HUES6 (cell line): ENCODE data around the gene MYLK4.

Experiments
- H3K27ac ChIP-seq: 2 replicates; pipeline ENCODE4 v1.7.0; 2013; ENCODE audit warnings: low read depth, mild to moderate bottlenecking, low read length, inconsistent platforms
- H3K27me3 ChIP-seq: 2 replicates; pipeline ENCODE4 v1.6.1; 2013; ENCODE audit warnings: low read length; ENCODE audit not compliant: control insufficient read depth, insufficient read depth
- H3K36me3 ChIP-seq: 2 replicates; pipeline ENCODE4 v1.6.1; 2013; ENCODE audit warnings: low read length; ENCODE audit not compliant: control insufficient read depth, insufficient read depth
- H3K4me1 ChIP-seq: 2 replicates; pipeline ENCODE4 v1.6.1; 2013; ENCODE audit warnings: low read length; ENCODE audit not compliant: control insufficient read depth, insufficient read depth
- H3K4me3 ChIP-seq: 2 replicates; pipeline ENCODE4 v1.5.1; 2013; ENCODE audit warnings: low read depth, low read length
- H3K9ac ChIP-seq: one replicate; pipeline ENCODE4 v1.6.1; 2013; ENCODE audit warnings: mild to moderate bottlenecking, low read length
- H3K9me3 ChIP-seq: 2 replicates; pipeline ENCODE4 v1.6.1; 2013; ENCODE audit warnings: low read depth, low read length; ENCODE audit not compliant: control insufficient read depth, insufficient read depth

The MYLK4 gene

GRCh38 chr6:2791450-2791974 lies 40.8 kb upstream of the MYLK4 start:
- Histone ChIP-seq H3K27ac (no peak overlapping the region), H3K9ac (no peak overlapping the region), H3K27me3 (no peaks in the 10 kb centered on the region), H3K9me3 (no peaks in the 10 kb centered on the region), H3K4me3 (no peak overlapping the region), H3K36me3 (peaks cover 5% of the 10 kb centered on the region; the same call in 1 of the 2 replicates), H3K4me1 (peaks cover 6% of the 10 kb centered on the region; the same call in 1 of the 2 replicates)

GRCh38 chr6:2790588-2791449 lies 40.1 kb upstream of the MYLK4 start:
- no peak overlapping the region for H3K4me3 ChIP-seq
- H3K4me1 ChIP-seq = peaks cover 6% of the 10 kb centered on the region; the same call in 1 of the 2 replicates
- H3K27me3 ChIP-seq = no peaks in the 10 kb centered on the region
- H3K27ac ChIP-seq = no peak overlapping the region
- H3K9me3 ChIP-seq = no peaks in the 10 kb centered on the region
- peaks cover 5% of the 10 kb centered on the region; the same call in 1 of the 2 replicates for H3K36me3 ChIP-seq
- no peak overlapping the region for H3K9ac ChIP-seq

DNA sequence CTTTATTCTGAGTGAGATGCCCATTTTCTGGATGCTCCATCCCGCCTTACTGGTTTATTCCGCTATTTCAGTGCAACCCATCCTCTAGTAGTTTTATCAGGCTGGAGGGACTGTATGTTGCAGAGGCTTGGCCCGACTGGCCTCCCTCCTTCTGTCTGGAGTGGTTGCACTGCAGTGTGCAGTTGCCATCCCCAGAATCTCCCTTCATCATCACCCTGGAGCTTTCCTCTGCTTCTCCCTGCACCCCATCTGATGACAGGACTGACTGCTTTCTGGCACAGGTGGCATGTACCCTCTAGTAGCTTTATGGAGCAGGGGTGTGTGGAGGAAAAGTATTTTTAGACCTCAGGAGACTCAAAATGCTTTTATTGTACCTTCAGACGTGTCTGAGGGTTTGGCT lies 35.5 kb upstream of the MYLK4 start:
- Histone ChIP-seq H3K27ac (no peak overlapping the region), H3K4me1 (peaks cover 9% of the 10 kb centered on the region), H3K9ac (no peak overlapping the region), H3K36me3 (peaks cover 41% of the 10 kb centered on the region), H3K27me3 (no peaks in the 10 kb centered on the region), H3K4me3 (no peak overlapping the region), H3K9me3 (no peaks in the 10 kb centered on the region)

- Histone ChIP-seq H3K9me3 (no peaks in the 10 kb centered on the region), H3K27me3 (no peaks in the 10 kb centered on the region), H3K36me3 (peaks cover 55% of the 10 kb centered on the region), H3K27ac (no peak overlapping the region), H3K9ac (no peak overlapping the region), H3K4me1 (peaks cover 3% of the 10 kb centered on the region), H3K4me3 (no peak overlapping the region)
Measured at GRCh38 chr6:2784930-2785329, 34.2 kb upstream of the MYLK4 start.

DNA sequence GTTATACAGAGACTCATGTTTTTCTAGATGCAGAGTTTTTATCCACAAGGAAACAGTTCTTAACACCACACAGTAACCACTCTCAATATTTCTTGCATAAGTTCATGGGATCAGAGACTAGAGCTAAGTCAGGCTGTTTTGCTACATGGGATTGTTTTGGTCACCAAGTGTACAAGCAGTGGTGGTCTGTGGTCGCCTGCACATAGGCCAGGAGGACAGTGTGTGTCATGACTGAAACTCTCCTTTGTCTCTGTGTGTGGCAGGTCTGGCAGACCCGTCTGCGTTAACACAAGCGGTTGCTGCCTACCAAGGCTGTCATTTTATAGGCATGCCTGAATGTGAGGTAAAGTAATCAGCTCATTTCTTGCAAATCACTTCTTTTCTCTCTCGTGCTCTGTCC lies 33.3 kb upstream of the MYLK4 start:
- H3K9me3 ChIP-seq = no peaks in the 10 kb centered on the region
- H3K9ac ChIP-seq = no peak overlapping the region
- no peak overlapping the region for H3K27ac ChIP-seq
- no peak overlapping the region for H3K4me3 ChIP-seq
- no peaks in the 10 kb centered on the region for H3K27me3 ChIP-seq
- peaks cover 63% of the 10 kb centered on the region for H3K36me3 ChIP-seq
- H3K4me1 ChIP-seq = peaks cover 3% of the 10 kb centered on the region

GRCh38 chr6:2783188-2783963 lies 32.7 kb upstream of the MYLK4 start:
- Histone ChIP-seq H3K4me3 (no peak overlapping the region), H3K36me3 (peaks cover 68% of the 10 kb centered on the region), H3K27me3 (no peaks in the 10 kb centered on the region), H3K9me3 (no peaks in the 10 kb centered on the region), H3K27ac (no peak overlapping the region), H3K9ac (no peak overlapping the region), H3K4me1 (peaks cover 3% of the 10 kb centered on the region)

GRCh38 chr6:2782825-2783187 lies 32.1 kb upstream of the MYLK4 start:
- no peak overlapping the region for H3K4me3 ChIP-seq
- H3K27me3 ChIP-seq = no peaks in the 10 kb centered on the region
- H3K36me3 ChIP-seq = peaks cover 67% of the 10 kb centered on the region
- no peak overlapping the region for H3K27ac ChIP-seq
- peaks cover 3% of the 10 kb centered on the region for H3K4me1 ChIP-seq
- H3K9ac ChIP-seq = no peak overlapping the region
- no peaks in the 10 kb centered on the region for H3K9me3 ChIP-seq

- Histone ChIP-seq H3K4me3 (no peak overlapping the region), H3K9me3 (no peaks in the 10 kb centered on the region), H3K36me3 (peaks cover 70% of the 10 kb centered on the region), H3K4me1 (peaks cover 3% of the 10 kb centered on the region), H3K9ac (no peak overlapping the region), H3K27me3 (no peaks in the 10 kb centered on the region), H3K27ac (no peak overlapping the region)
Measured at GRCh38 chr6:2782356-2782708, 31.6 kb upstream of the MYLK4 start.

DNA sequence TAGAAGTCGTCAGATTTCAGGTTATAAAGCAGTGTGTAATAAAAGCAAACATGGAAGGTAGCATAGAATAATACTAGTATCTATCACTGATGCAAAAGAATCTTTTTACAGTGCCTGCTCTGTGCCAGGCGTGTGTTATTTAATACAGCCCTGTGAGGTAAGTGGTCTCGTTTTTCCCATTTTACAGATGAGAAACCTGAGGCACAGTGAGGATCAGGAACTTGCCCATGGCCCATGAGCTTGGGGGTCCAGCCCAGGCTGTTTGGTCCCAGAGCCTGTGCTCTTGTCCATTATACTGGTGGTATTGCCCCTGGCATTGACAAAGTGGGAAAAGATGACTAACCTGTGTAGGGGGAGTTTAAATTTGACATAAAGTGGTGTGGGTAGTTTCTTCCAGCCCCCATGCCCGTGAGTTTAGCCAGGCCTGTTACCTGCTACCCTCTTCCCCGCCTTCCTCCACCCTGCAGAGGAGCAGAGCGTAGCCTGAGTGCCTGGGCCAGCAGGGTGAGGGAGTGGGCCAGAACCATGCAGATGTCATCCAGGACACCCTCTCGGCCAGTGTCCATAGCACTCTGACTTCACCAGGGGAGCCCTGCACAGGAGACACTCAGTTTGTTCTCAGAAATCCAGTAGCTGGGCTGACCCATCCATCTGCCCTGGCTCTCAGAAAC lies 31.1 kb upstream of the MYLK4 start:
- no peak overlapping the region for H3K9ac ChIP-seq
- H3K9me3 ChIP-seq = no peaks in the 10 kb centered on the region
- no peak overlapping the region for H3K27ac ChIP-seq
- H3K4me1 ChIP-seq = peaks cover 3% of the 10 kb centered on the region
- H3K4me3 ChIP-seq = no peak overlapping the region
- H3K36me3 ChIP-seq = peaks cover 72% of the 10 kb centered on the region
- H3K27me3 ChIP-seq = no peaks in the 10 kb centered on the region

GRCh38 chr6:2780102-2780737 lies 29.5 kb upstream of the MYLK4 start:
- Histone ChIP-seq H3K4me1 (peaks cover 3% of the 10 kb centered on the region), H3K4me3 (no peak overlapping the region), H3K36me3 (peaks cover 73% of the 10 kb centered on the region), H3K9ac (no peak overlapping the region), H3K27me3 (no peaks in the 10 kb centered on the region), H3K27ac (no peak overlapping the region), H3K9me3 (no peaks in the 10 kb centered on the region)
